ENCODE measurements around the gene C2CD5. TPM values are rescaled to one million over a fixed set of nuclear protein-coding genes. Genes with fewer than 3 reads are reported as not detected.
"Not testable (repeated sequence)": the region's sequence is repeated elsewhere in the genome, so short reads cannot be mapped to it uniquely, and the experiment has no call there.

C2CD5 gene
- total RNA-seq, 1 experiment from 2014 or later: 44.6 TPM

DNA sequence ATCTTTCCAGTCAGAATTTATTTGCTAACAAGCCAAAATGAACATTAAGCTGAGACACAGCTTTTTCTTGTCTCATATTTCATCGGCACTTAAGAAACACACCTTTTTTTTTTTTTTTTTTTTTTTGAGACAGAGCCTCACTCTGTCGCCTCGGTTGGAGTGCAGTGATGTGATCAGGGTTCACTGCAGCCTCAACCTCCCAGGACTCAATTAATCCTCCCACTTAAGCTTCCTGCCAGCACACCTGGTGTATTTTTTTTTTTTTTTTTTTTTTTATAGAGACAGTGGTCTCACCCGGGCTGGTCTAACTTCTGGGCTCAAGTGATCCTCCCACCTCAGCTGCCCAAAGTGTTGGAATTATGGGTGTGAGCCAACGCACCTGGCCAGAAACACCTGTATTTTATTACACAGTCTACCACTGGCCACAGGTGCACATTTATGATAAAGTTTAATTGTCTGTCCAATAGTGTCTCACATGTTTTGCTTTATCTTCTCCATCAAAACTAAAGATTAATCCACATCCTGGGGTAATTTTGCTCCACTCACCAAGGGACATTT, 62.7 kb downstream of the C2CD5 start:
- H3K4me1 Mint-ChIP-seq (ENCODE audit: low read depth, unreplicated experiment): no peaks in the 10 kb centered on the region
- peaks cover 13% of the 10 kb centered on the region for H3K4me1 ChIP-seq
- ChIA-PET POLR2A (no interaction called here), CTCF (no interaction called here)
- H3K36me3 ChIP-seq (ENCODE audit: control insufficient read depth, insufficient read depth, low read length): peaks cover 3% of the 10 kb centered on the region
- TF ChIP-seq, protein P1, sequence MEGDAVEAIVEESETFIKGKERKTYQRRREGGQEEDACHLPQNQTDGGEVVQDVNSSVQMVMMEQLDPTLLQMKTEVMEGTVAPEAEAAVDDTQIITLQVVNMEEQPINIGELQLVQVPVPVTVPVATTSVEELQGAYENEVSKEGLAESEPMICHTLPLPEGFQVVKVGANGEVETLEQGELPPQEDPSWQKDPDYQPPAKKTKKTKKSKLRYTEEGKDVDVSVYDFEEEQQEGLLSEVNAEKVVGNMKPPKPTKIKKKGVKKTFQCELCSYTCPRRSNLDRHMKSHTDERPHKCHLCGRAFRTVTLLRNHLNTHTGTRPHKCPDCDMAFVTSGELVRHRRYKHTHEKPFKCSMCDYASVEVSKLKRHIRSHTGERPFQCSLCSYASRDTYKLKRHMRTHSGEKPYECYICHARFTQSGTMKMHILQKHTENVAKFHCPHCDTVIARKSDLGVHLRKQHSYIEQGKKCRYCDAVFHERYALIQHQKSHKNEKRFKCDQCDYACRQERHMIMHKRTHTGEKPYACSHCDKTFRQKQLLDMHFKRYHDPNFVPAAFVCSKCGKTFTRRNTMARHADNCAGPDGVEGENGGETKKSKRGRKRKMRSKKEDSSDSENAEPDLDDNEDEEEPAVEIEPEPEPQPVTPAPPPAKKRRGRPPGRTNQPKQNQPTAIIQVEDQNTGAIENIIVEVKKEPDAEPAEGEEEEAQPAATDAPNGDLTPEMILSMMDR (IDR thresholded peaks at IDR 0.05; ENCODE audit: insufficient read depth in 1 of 2, low read depth in 1 of 2, low read length in 1 of 2, severe bottlenecking in 1 of 2, unreplicated experiment in 1 of 2): no peak
- no peak overlapping the region for H3K4me3 Mint-ChIP-seq (ENCODE audit: unreplicated experiment)
- intact Hi-C loops (cut with micrococcal nuclease; ENCODE audit: unreplicated experiment): no loop called here
- no peak overlapping the region for H3K4me3 ChIP-seq (ENCODE audit: low read depth, low read length)
- DNase-seq: no peak
- no TSS peak for BruUV-seq (replicated peaks)
- H3K36me3 Mint-ChIP-seq (ENCODE audit: insufficient read depth, unreplicated experiment): peaks cover 10% of the 10 kb centered on the region
- H3K27me3 Mint-ChIP-seq (ENCODE audit: insufficient read depth, unreplicated experiment): no peaks in the 10 kb centered on the region
- H3K27ac Mint-ChIP-seq (ENCODE audit: unreplicated experiment): no peak overlapping the region
- H3K27me3 ChIP-seq (replicated peaks; ENCODE audit: control insufficient read depth, insufficient read depth, low read length): no peaks in the 10 kb centered on the region
- H3K9me3 ChIP-seq: no peaks in the 10 kb centered on the region
- H3K9me3 Mint-ChIP-seq (ENCODE audit: unreplicated experiment): no peaks in the 10 kb centered on the region

- not testable (repeated sequence) for H3K27me3 Mint-ChIP-seq (ENCODE audit: insufficient read depth, unreplicated experiment)
These were observed 63.5 kb downstream of the C2CD5 start for GRCh38 chr12:22480814-22481213.

GRCh38 chr12:22480016-22480415, 64.3 kb downstream of the C2CD5 start:
- Histone ChIP-seq H3K27me3 (replicated peaks; ENCODE audit: control insufficient read depth, insufficient read depth, low read length) (no peaks in the 10 kb centered on the region), H3K4me3 (ENCODE audit: low read depth, low read length) (no peak overlapping the region), H3K36me3 (ENCODE audit: control insufficient read depth, insufficient read depth, low read length) (peaks cover 3% of the 10 kb centered on the region), H3K4me1 (peaks cover 12% of the 10 kb centered on the region), H3K9me3 (no peaks in the 10 kb centered on the region)
- Mint-ChIP-seq H3K4me3 (ENCODE audit: unreplicated experiment) (no peak overlapping the region), H3K27ac (ENCODE audit: unreplicated experiment) (no peak overlapping the region), H3K4me1 (ENCODE audit: low read depth, unreplicated experiment) (no peaks in the 10 kb centered on the region), H3K36me3 (ENCODE audit: insufficient read depth, unreplicated experiment) (peaks cover 10% of the 10 kb centered on the region), H3K9me3 (ENCODE audit: unreplicated experiment) (no peaks in the 10 kb centered on the region), H3K27me3 (ENCODE audit: insufficient read depth, unreplicated experiment) (no peaks in the 10 kb centered on the region)
- intact Hi-C loops (cut with micrococcal nuclease; ENCODE audit: unreplicated experiment): no loop called here
- DNase-seq: no peak
- POLR2A ChIA-PET: no interaction called here
- BruUV-seq (replicated peaks): no TSS peak
- CTCF ChIA-PET: no interaction called here
- TF ChIP-seq, protein P1 (IDR thresholded peaks at IDR 0.05; ENCODE audit: insufficient read depth in 1 of 2, low read depth in 1 of 2, low read length in 1 of 2, severe bottlenecking in 1 of 2, unreplicated experiment in 1 of 2): no peak

More at GRCh38 chr12:22480814-22481213, 63.5 kb downstream of the C2CD5 start:
- H3K27ac Mint-ChIP-seq (ENCODE audit: unreplicated experiment); H3K36me3 Mint-ChIP-seq (ENCODE audit: insufficient read depth, unreplicated experiment); POLR2A ChIA-PET; H3K9me3 ChIP-seq; H3K27me3 ChIP-seq (replicated peaks; ENCODE audit: control insufficient read depth, insufficient read depth, low read length); DNase-seq; H3K36me3 ChIP-seq (ENCODE audit: control insufficient read depth, insufficient read depth, low read length); H3K4me3 ChIP-seq (ENCODE audit: low read depth, low read length); H3K9me3 Mint-ChIP-seq (ENCODE audit: unreplicated experiment); BruUV-seq (replicated peaks); H3K4me3 Mint-ChIP-seq (ENCODE audit: unreplicated experiment); H3K4me1 Mint-ChIP-seq (ENCODE audit: low read depth, unreplicated experiment); intact Hi-C loops (cut with micrococcal nuclease; ENCODE audit: unreplicated experiment): not testable (repeated sequence)
- CTCF ChIA-PET: interaction anchor here (0.8 kb wide), 1 partner anchor 21 kb away, joined by 3 read pairs; no protein-coding TSS in a partner anchor
- H3K4me1 ChIP-seq: peaks cover 13% of the 10 kb centered on the region

DNA sequence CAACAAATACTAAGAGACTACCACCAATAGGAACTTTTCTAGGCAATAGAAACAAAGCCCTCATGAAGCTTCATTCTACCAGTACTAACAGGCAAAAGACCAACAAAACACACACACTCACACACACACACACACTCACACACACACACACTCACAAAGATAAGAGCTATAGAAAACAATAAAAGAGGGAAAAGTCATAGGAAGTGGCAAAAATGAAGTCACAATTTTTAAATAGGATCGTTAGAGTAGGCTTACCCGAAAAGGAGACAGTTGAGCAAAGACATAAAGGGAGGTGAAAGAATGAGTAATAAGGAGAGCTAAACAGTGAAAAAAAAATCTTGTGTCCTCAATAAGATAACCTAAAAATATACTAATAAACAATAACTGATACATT, 66.5 kb downstream of the C2CD5 start:
- Mint-ChIP-seq H3K36me3 (ENCODE audit: insufficient read depth, unreplicated experiment) (peaks cover 5% of the 10 kb centered on the region), H3K4me1 (ENCODE audit: low read depth, unreplicated experiment) (no peaks in the 10 kb centered on the region), H3K4me3 (ENCODE audit: unreplicated experiment) (no peak overlapping the region), H3K9me3 (ENCODE audit: unreplicated experiment) (no peaks in the 10 kb centered on the region), H3K27me3 (ENCODE audit: insufficient read depth, unreplicated experiment) (no peaks in the 10 kb centered on the region), H3K27ac (ENCODE audit: unreplicated experiment) (no peak overlapping the region)
- no peak overlapping the region for H3K4me3 ChIP-seq (ENCODE audit: low read depth, low read length)
- H3K4me1 ChIP-seq: no peaks in the 10 kb centered on the region
- intact Hi-C loops (cut with micrococcal nuclease; ENCODE audit: unreplicated experiment): no loop called here
- BruUV-seq (replicated peaks): no TSS peak
- peaks cover 4% of the 10 kb centered on the region for H3K36me3 ChIP-seq (ENCODE audit: control insufficient read depth, insufficient read depth, low read length)
- ChIA-PET POLR2A (no interaction called here), CTCF (no interaction called here)
- H3K9me3 ChIP-seq: no peaks in the 10 kb centered on the region
- no peak for DNase-seq
- TF ChIP-seq, protein P1 (IDR thresholded peaks at IDR 0.05; ENCODE audit: insufficient read depth in 1 of 2, low read depth in 1 of 2, low read length in 1 of 2, severe bottlenecking in 1 of 2, unreplicated experiment in 1 of 2): no peak
- no peaks in the 10 kb centered on the region for H3K27me3 ChIP-seq (replicated peaks; ENCODE audit: control insufficient read depth, insufficient read depth, low read length)
